ENCODE results near the gene STUB1.
"Not testable (repeated sequence)": the region's sequence is repeated elsewhere in the genome, so short reads cannot be mapped to it uniquely, and the experiment has no call there.

The STUB1 gene

DNA sequence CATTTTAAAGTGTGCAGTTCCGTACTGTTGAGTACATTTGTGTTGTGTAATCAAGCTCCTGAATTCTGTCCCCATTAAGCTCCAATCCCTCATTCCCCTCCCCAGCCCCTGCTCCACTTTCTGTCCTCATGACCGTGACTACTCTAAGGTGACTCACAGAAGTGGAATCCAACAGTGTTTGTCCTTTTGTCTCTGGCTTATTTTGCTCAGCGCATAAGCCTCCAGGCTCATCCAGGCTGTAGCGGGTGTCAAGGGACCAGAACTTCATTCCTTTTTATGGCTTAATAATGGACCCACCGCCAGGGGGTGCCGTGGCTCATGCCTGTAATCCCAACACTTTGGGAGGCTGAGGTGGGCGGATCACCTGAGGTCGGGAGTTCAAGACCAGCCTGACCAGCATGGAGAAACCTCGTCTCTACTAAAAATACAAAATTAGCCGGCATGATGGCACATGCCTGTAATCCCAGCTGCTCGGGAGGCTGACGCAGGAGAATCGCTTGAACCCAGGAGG, 32.6 kb downstream of the STUB1 start:
- DNase-seq (ENCODE audit: low read depth in 2 of 2), result not testable (repeated sequence)

- no peak for DNase-seq (ENCODE audit: low read depth in 2 of 2)
Measured at GRCh38 chr16:714079-714478, 33.9 kb downstream of the STUB1 start.

DNA sequence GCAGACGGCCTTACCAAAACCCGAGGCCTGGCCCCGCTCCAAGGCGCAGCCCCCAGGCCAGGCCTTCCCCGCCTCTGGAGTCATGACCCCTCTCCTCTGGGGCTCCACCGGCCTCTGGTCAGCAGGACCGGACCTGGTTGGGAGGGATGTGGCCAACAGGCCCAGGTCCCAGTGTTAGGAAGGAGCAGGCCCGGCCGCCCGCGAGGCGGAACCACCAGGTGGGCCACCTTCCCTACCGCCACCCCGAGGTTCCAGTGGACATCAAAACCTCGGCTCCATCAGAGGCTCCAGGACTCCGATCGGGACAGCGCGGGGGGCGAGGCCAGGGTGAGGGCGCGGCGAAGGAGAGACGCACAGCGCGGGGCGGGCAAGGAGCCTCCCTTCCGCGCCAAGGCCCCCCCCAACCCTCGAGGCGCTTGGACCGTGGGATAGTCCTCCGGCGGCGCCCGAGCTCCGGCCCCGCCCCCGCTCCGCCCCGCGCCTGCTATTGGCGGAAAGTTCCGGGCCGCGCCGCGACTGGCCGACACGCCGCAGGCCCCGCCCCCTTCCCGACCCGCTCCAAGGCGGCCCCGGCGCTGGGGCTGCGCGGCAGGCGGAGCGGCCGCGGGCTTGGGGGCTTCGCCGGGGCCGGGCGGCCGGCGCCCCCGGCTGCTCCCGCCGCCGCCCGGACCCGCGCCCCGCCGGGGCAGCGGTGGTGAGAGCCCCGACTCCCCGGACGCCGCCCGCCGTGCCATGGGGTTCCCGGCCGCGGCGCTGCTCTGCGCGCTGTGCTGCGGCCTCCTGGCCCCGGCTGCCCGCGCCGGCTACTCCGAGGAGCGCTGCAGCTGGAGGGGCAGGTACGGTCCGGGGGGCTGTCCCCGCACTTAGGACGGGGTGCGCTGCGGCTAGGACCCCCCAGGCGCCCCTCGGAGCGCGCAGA, 34.6 kb downstream of the STUB1 start, which contains the start of gene METRN:
Gene METRN (plus strand): TSS at position 561 of the 919 bp plus-strand sequence. CDS start 172 bp downstream, at position 733.
- peak; percentile 75 to 79 for DNase-seq (ENCODE audit: low read depth in 2 of 2)

DNA sequence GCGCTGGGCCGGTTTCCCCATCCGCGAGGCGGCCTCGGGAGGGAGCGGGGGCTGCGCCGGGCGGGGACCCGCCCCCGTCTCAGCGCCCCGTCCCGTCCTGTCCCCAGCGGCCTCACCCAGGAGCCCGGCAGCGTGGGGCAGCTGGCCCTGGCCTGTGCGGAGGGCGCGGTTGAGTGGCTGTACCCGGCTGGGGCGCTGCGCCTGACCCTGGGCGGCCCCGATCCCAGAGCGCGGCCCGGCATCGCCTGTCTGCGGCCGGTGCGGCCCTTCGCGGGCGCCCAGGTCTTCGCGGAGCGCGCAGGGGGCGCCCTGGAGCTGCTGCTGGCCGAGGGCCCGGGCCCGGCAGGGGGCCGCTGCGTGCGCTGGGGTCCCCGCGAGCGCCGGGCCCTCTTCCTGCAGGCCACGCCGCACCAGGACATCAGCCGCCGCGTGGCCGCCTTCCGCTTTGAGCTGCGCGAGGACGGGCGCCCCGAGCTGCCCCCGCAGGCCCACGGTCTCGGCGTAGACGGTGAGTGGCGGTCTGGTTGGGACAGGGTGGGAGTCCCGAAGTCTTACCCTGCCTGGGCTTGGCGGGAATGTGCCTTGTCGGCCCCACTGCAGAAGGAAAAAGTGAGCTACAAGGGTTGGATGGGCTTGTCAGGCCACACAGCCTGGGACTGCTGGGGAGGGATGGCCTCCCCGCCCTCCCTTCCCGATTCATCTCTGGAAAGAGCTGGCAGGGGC, 35.4 kb downstream of the STUB1 start:
- DNase-seq (ENCODE audit: low read depth in 2 of 2), result no peak

DNA sequence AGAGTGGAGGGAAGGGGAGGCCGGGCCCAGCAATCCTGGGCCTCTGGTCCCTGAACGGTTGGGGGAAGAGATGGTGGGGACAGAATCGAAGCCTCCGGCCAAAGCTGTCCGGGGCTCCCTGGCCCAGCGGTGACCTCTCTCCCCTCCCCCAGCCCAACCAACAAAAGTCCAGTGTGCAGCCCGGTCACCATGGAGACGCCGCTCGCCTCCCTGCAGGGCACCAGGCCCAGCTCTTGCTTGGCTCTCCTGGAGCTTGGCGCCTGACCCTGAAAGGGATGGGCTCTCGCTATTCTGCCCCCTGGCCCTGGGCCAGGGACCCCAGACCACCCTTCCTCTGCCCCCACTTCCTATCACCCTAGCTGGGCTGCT, 36.0 kb downstream of the STUB1 start:
- no peak for DNase-seq (ENCODE audit: low read depth in 2 of 2)

GRCh38 chr16:716768-717325, 36.6 kb downstream of the STUB1 start:
- no peak for DNase-seq (ENCODE audit: low read depth in 2 of 2)

DNA sequence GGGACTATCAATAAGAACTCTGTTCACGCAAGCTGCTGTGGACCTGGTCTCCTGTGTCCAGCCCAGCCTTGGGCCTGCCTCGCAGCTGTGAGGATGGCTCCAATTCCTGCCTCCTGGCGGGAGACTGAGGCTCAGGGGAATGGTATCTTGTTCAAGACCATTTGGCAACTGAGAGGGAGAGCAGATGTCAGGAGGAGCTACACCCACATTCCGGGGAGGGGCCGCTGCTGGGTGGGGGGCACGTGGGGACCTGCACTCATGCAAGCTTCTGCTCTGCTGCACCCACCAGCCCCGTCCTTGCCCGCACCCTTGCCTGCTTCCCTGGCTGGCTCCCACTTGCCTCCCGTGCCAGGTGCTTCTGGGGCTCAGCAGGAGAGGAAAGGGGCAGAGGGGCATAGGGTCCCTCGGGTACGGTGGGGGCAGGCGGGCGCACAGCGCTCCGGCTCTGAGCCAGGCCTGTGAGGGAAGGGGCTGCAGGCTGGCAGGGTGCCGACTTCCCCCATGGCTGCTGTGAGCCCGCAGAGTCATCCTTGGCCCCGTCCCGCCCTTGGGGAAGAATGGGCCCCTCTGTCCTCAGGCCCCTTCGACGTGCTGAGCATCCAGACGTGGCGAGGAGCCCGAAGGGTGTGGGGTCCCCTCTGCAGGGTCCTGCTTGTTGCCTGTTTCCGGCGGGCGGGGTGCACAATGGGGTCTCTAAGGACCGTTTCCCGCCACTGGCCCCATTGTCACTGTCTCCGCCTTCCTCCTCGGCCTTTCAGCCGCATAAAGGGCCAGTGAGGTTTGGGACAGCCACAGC, 37.4 kb downstream of the STUB1 start:
- DNase-seq (ENCODE audit: low read depth in 2 of 2), result no peak

DNA sequence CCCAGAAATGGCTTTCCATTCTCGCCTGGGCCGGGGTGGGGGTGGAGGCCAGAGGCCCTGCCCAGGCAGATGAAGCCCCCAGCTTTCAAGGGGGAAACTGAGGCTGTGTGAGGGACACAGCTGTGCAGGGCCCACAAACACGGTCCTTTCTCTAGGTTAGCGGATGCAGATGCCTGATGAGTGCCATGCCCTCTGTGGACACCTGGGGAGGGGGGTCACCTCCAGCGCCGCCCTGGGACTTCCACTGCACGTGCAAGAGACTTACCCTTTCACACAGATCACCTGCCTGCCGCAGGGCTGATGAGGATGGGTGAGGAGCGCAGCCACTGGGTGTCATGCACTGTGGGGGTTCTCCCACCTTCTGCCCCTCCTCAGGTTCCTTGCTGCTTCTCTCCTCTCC, 38.2 kb downstream of the STUB1 start:
- no peak for DNase-seq (ENCODE audit: low read depth in 2 of 2)

GRCh38 chr16:718922-719321, 38.7 kb downstream of the STUB1 start:
- DNase-seq (ENCODE audit: low read depth in 2 of 2), result no peak

DNA sequence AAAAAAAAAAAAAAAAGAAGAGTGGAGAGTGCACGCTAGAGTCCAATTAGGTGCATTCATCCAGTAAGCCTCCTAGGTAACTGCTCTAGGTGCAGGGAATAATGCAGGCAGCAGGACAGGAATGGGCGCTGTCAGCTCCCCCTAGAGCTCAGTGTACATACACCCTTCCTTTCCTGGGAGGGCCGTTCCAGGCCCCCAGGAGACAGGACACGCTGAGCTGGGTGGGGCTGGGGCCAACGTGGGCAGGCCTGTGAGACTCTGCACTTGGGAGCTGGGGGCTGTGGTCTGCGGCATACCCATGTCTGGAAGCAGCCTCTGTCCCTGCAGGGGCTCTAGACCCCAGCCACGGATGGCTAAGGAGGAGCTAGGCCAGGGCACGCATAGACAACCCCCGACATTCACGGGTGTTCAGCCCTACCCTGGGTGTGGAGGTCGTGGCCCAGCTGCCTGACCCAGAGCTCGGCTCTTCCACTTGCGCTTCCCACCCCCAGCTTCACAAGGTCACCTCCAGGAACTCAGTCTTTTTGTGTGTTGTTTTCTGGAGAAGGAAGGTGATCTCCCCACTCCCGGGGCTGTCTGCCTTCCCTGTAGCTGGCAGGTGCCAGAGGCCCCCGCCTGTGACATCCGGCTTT, 39.7 kb downstream of the STUB1 start:
- no peak for DNase-seq (ENCODE audit: low read depth in 2 of 2)

DNA sequence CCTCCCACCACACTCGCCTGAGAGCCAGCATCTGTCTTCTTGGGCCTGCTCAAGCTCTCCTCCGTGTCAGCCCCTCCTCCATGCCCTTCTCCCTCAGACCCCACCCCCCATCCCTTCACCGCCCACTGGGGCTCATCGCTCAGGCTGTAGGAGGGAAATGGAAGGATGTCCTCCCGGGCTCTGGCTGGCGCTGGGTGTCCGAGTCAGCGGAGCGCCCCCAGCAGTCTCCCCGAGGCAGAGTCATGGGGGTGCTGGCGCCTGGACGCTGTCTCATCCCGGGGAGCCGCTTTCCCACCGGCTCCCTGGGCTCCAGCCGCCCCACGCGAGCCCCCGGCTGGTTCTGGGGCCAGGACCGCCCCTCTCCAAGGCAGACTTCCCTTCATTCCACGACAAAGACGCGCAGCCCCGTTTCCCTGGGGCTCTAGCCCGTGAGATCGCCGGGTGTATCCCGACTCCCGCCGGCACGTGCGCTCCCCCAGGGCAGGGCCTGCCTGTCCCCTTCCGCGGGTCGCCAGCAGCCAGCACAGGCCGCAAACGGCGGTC, 40.3 kb downstream of the STUB1 start:
- no peak for DNase-seq (ENCODE audit: low read depth in 2 of 2)

DNA sequence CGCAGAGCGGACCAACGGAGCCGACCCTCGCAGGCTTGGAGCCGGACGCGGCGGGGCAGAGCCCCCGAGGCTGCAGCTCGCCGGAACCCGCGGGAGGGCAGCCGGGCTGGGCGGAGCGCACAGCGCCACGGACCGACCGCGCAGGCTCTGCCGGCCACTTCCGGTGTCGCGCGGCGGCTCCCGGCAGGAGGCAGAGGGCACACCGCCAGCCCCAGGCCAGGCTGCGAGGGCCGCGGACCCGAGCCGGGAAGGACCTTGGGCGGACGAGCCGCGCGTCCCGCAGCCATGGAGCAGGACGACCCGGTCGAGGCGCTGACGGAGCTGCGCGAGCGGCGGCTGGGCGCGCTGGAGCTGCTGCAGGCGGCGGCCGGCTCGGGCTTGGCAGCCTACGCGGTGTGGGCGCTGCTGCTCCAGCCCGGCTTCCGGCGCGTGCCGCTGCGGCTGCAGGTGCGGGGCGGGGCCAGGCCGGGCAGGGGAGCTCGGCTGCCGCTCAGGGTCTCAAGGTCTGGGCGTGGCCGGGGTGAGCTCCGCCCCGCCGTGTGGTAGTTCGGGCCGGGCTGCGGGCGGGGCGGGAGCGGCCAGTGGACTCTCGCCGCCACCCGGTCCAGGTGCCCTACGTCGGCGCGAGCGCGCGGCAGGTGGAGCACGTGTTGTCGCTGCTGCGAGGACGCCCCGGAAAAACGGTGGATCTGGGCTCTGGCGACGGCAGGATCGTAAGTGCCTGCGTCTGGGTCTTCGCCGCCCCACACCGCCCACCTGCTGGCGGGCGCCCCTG, 41.0 kb downstream of the STUB1 start, which contains the start of gene ANTKMT:
Gene ANTKMT (plus strand): TSS at position 157 of the 775 bp plus-strand sequence. CDS start 129 bp downstream, at position 286.
- no peak for DNase-seq (ENCODE audit: low read depth in 2 of 2)

GRCh38 chr16:721765-722540, 41.7 kb downstream of the STUB1 start:
- DNase-seq (ENCODE audit: low read depth in 2 of 2), result no peak

- DNase-seq (ENCODE audit: low read depth in 2 of 2), result no peak
Measured at GRCh38 chr16:722835-723633, 42.8 kb downstream of the STUB1 start.

DNA sequence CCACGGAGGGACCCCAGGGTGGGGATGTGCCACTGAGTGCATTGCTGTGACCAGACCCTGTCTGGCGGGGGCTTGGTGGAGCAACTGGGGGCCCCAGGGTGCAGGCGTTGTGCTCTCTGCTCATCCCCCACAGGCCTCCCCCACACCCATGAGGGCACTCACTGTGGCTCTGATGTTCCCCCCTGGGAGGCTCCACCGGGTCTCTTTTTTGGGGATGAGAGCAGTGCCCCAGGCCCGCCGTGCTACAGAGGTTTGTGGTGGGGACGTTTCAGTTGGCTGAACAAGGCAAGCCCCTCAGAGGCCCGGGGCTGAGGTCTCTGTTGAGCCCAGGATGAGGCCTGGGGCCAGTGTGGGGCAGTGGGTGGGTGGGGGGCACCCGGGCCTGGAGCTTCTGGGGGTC, 43.5 kb downstream of the STUB1 start:
- DNase-seq (ENCODE audit: low read depth in 2 of 2), result no peak

- no peak for DNase-seq (ENCODE audit: low read depth in 2 of 2)
Measured at GRCh38 chr16:724188-725040, 44.2 kb downstream of the STUB1 start.

- no peak for DNase-seq (ENCODE audit: low read depth in 2 of 2)
Measured at GRCh38 chr16:725041-725376, 44.8 kb downstream of the STUB1 start.

Data from stimulated activated CD8-positive, alpha-beta memory T cell treated with anti-CD3 and anti-CD28 coated beads, Interleukin-7, amount 100 ng/mL, for 1 hour (primary cell).